Thyroid gland (tissue), 4 donors: Measurements from ENCODE around the gene PGLYRP2.

Experiments
- CTCF ChIP-seq, 6 experiments: fragments of 200-600 bp in 3 of 6; fragments of 450-650 bp in 3 of 6; sonication (generic) in 3 of 6; IDR thresholded peaks; one replicate each; pipeline ENCODE4 v1.5.1; 2016 to 2019; ENCODE audit warnings: antibody characterized with exemption in 6 of 6, mild to moderate bottlenecking in 2 of 6, inconsistent platforms in 1 of 6, moderate library complexity in 1 of 6
- POLR2A ChIP-seq, 2 donors: fragments of 450-650 bp; IDR thresholded peaks; one replicate each; pipeline ENCODE4 v1.6.1; 2017; ENCODE audit warnings: antibody characterized with exemption in 2 of 2, mild to moderate bottlenecking in 2 of 2, moderate library complexity in 1 of 2

GRCh38 chr19:15495151-15495550 lies 15.8 kb upstream of the PGLYRP2 start:
- TF ChIP-seq CTCF (IDR thresholded peaks at IDR 0.05) (no peak), POLR2A (IDR thresholded peaks at IDR 0.05) (no peak)
